Cerebellar nuclear complex (tissue), 1 donor: ENCODE results near the gene ELP2.

Source experiments
- DNase-seq, 2 experiments: peaks; one replicate each; lab custom pipeline; 2025; lab: John Stamatoyannopoulos, UW

Gene ELP2

DNA sequence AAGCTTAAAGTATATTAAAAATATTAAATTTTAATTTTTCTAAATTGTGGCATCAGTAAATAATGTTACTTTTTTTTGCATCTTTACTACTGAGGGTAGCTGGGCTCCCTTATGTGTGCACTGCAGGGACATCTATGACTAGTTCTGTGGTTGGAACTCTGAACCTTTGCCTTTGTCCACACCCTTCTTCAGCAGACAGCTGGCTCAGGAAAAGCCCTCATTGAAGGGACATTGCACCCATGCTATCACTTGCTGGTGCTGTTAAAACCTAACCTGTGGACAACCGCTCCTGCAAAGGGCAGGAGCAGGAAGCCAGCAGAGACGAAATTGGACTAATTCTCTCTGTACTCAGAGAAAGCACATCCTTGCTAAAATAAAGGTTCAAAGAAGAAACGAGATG, 87.6 kb downstream of the ELP2 start:
- no peak for DNase-seq

DNA sequence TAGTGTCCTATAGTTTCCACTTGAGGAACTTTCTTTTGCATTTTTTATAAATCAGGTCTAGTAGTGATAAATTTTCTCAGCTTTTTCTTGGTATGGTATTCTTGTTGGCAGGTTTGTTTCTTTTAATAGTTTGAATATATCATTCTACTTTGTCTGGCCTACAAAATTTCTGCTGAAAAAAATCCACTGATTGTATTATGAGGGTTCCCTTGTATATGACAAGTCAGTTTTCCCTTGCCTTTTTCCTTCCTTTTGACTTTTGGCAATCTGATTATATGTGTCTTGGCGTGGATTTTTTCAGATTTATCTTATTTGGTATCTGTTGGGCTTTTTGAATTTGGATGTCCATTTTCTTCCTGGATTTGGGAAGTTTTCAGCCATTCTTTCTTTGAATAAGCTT, 99.5 kb downstream of the ELP2 start:
- DNase-seq, result no peak
